ENCODE data around the gene HMOX1.
A peak's percentile ranks its signal among the peaks of the same experiment; 100 is the strongest.
"Not testable (repeated sequence)": the region's sequence is repeated elsewhere in the genome, so short reads cannot be mapped to it uniquely, and the experiment has no call there.

Gene HMOX1

DNA sequence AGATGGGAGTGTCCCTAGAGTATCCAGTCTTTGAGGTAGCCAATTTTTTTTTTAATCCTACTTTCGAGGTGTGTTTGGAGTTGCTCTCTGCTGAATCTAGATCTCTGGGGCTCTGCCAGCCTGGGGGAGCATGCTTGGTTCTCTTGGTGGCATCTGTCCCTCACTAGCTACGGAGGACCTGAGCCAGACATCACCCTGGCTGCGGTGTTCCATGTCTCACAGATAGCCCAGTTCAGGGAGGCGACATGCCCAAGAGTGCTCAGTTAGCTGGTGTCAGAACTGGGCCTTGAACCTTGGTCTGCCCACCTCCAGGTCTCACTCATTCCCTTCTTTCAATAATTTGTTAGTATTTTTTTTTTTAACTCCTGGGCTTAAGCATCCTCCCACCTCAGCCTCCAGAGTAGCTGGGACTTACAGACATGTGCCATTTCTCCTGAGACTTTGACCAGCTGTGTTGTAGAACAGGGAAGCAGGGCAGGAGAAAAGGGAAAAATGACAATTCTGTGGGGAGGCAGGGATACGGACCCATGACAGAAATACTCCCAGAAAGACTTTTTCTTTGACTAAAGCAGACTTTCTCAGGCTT lies 621 bp downstream of the HMOX1 start:
- DNase-seq = no peak

DNA sequence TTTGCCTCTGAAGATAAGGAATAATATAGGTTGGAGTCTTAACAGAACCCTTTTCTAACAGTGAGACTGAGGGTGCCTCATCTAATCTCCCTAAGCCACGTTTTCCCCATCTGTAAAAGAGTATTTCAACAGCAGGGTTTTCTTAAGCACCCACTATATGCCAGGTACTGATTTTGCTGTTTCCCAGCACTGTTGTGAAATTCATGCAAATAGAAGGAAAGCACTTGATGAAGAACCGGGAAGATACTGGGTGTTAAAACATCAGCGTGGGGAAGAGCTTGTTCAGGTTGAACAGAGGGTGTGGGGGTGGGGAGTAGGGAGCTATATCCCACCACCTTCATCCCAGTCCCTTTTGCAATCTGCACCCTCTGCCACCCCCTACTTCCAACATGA lies 2.8 kb downstream of the HMOX1 start:
- no peak for DNase-seq

DNA sequence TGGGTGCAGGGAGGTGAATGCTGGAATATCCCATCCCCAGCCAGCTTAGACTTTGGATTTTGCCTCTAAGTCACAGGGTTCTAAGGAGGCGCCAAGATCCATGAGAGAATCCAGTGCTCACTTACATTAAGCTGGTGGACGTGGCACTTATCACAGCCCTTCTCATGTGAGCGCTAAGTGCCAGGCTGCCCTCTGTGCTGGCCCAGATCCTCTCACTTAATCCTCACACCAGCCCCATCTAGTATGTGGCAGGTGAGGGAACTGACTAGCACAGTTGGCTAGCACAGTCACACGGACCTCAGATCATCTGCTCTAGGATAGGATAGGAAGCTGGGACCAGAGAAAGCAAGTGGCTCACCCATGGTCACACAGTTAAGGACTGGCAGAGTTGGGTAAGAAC lies 3.6 kb downstream of the HMOX1 start:
- no peak for DNase-seq

DNA sequence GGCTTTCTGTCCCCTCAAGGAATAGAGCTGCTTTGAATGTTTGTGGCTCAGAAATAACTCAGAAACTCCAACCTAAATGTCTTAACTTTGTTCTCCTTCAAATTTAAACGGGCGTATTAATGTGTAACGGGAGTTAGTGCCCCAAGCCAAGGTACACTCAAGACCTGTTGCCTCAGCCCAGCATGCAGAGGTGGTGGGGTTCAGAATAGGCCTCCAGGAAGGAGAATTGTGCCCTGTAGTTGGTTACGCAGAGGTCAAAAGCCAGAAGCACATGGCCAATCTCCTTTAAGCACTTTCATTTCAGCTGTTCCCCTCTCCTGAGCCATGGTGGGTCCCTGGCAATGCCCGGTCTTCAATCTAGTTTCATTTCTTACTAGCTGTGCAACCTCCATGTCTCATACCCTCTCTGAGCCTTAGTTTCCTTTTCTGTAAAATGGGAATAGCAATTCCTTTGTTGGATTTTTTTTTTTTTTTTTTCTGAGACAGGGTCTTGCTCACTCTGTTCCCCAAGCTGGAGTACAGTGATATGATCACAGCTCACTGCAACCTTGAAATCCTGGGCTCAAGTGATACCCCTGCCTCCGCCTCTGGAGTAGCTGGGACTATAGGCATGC lies 4.2 kb downstream of the HMOX1 start:
- no peak for DNase-seq

DNA sequence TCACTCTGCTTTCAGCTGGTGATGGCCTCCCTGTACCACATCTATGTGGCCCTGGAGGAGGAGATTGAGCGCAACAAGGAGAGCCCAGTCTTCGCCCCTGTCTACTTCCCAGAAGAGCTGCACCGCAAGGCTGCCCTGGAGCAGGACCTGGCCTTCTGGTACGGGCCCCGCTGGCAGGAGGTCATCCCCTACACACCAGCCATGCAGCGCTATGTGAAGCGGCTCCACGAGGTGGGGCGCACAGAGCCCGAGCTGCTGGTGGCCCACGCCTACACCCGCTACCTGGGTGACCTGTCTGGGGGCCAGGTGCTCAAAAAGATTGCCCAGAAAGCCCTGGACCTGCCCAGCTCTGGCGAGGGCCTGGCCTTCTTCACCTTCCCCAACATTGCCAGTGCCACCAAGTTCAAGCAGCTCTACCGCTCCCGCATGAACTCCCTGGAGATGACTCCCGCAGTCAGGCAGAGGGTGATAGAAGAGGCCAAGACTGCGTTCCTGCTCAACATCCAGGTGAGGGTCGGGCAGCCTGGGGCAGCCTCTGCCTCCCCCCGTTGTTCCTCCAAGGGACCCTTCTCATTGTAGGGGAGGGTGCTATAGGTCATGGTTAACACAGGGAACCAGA lies 5.9 kb downstream of the HMOX1 start:
- DNase-seq = no peak

DNA sequence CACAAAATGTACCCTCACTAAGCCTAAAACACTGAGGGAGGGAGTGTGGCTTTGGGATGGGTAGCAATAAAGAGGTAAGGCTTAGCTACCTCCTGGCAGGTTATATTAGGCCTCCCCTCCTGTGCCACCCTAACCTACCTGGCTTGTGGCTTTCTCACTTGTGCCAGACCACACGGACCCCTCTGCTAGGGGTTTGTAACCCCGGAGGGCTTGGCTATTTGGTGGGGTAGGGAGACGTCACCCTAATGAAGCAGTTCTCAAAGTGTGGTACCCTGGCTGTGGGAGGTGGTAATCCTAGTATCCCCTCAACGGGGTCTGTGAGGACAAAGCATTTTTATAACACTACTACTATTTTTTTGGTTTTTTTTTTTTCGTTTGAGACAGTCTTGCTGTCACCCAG lies 10.0 kb downstream of the HMOX1 start:
- DNase-seq = no peak

DNA sequence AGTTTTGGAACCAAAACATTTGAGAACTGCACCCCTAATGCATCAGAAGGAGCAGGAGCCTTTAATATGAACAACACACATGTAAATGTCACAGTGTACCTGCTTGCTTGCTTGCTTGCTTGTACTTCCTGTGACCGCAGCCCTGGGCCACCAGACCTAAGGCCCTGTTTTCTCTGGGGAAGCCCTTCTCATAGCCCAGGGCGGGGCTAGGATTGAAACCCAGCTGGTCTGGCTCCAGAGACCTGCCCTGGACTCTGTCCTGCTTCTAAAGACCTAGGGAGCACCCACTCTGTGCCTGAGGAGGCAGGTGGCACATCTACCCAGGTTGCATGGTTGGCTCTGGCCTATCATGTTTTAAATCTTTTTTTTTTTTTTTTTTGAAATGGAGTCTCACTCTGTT lies 11.5 kb downstream of the HMOX1 start:
- DNase-seq = no peak

DNA sequence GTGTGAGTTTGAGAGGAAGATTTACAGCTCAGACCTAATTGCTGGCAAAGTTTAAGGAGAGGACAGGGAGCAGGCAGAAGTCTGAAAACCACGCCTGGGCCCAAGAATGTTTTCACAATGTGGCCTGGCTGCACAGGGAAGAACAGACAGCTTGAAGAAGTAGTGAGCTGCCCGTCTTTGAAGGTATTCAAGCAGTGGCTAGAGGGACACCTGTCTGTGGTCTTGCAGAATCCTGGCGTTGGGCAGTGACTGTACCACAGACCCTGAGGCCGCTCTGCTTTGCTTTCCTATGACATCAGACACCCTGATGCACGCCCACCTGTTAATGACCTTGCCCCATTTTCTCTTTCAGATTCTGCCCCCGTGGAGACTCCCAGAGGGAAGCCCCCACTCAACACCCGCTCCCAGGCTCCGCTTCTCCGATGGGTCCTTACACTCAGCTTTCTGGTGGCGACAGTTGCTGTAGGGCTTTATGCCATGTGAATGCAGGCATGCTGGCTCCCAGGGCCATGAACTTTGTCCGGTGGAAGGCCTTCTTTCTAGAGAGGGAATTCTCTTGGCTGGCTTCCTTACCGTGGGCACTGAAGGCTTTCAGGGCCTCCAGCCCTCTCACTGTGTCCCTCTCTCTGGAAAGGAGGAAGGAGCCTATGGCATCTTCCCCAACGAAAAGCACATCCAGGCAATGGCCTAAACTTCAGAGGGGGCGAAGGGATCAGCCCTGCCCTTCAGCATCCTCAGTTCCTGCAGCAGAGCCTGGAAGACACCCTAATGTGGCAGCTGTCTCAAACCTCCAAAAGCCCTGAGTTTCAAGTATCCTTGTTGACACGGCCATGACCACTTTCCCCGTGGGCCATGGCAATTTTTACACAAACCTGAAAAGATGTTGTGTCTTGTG lies 12.5 kb downstream of the HMOX1 start:
- no peak for DNase-seq

DNA sequence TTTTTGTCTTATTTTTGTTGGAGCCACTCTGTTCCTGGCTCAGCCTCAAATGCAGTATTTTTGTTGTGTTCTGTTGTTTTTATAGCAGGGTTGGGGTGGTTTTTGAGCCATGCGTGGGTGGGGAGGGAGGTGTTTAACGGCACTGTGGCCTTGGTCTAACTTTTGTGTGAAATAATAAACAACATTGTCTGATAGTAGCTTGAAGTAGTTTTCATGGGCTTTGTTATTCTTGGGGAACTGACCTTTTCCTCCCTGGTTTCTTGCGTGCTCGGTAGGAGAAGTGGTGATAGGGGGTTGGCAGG lies 13.1 kb downstream of the HMOX1 start:
- DNase-seq = no peak

DNA sequence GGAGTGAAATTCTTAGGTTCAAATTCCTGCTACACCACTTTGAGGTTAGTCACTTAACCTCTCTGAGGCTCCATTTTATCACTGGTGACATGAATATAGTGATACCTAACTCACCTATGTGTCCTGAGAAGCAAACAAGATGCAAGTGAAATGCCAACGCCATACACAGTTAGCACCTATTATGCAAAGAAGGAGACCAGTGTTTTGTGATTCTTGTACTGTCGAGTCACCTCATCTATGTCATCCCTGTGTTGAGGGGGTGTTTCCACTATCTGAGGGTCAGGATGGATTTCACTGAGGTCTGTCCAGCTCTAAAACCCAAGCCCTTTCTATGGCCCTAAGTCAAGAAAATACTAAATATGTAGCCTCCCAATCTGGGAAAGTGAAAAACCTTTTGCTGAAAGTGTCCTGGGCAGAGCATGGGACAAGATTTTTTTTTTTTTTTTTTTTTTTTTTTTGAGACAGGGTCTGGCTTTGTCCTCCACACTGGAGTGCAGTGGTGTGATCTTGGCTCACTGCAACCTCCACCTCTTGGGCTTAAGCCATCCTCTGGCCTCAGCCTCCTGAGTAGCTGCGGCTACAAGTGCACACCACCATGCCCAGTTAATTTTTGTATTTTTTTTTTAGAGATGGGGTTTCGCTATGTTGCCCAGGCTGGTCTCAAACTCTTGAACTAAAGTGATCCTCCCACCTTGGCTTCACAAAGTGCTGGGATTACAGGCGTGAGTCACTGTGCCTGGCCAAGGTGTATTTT lies 14.1 kb downstream of the HMOX1 start:
- DNase-seq = no peak

DNA sequence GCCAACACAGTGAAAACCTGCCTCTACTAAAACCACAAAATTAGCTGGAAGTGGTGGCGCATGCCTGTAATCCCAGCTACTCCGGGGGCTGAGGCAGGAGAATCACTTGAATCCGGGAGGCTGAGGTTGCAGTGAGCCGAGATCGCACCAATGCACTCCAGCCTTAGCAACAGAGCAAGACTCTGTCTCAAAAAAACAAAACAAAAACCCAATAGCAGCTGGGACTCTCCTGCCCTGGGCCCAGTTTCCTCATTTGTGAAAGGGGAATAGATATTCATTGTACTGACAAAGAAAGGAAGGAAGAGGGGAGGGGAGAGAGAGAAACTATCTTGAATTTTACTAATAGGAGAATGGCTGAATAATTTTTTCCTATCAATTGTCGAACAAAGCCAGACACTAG lies 15.7 kb downstream of the HMOX1 start:
- DNase-seq = not testable (repeated sequence)

DNA sequence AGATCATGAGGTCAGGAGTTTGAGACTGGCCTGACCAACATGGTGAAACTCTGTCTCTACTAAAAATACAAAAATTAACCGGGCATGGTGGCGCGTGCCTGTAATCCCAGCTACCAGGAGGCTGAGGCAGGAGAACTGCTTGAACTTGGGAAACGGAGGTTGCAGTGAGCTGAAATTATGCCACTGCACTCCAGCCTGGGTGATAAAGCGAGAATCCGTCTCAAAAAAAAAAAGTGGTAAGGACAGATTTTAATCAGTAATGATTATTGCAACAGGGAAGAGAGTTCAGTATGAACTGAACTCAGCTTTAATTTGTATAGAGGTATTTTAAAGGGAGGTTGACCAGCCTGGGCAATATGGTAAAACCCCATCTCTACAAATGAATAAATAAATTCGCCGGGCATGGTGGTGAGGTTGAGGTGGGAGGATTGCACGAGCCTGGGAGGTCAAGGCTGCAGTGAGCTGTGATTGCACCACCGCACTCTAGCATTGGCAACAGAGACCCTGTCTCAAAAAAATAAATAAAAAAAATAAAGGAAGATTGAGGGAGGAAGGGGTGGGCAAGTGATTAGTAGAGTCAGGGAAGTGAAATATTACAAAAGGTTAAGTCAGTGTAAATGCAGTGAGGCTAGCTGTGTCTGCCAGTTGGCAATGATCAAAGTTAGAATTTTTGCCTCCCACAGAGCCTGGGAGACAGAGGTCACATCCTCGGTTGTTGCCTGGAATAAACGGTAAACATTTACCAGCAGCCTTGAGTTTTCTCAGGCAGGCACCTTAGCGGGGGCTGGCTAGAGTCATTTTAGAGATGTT lies 16.4 kb downstream of the HMOX1 start:
- no peak for DNase-seq

DNA sequence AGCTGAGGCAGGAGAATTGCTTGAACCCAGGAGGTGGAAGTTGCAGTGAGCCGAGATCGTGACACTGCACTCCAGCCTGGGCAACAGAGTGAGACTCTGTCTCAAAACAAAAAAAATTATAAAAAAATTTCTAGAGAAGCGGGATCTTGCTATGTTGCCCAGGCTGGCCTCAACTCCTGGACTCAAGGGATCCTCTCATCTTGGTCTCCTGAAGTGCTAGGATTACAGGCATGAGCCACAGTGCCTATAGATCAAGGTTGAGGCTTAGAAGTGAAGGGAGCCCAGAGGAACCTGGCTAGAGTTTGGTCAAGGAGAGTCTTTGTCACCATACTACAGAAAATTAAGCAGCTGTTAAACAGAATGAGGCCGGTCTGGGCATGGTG lies 17.7 kb downstream of the HMOX1 start:
- no peak for DNase-seq

DNA sequence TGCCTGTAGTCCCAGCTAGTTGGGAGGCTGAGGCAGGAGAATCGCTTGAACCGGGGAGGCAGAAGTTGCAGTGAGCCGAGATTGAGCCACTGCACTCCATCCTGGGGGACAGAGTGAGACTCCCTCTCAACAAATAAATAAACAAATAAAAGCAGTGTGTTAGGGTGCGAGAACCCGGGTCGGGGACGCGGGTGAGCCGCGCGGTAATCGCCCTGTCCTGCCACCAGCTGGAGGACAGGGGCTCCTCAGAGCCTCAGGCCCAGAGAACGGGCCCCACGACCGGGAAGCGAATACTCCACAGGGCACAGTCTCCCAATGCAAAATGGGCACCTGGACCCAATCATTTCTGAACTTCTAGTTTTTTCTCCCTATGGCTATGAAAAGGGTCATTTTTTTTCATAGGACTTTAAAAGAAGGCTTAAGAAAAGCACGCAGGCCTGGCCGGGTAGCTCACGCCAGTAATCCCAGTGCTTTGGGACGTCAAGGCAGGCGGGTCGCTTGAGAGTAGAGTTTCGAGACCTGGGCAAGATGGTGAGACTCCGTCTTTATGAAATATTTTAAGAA lies 18.3 kb downstream of the HMOX1 start:
- DNase-seq = no peak

DNA sequence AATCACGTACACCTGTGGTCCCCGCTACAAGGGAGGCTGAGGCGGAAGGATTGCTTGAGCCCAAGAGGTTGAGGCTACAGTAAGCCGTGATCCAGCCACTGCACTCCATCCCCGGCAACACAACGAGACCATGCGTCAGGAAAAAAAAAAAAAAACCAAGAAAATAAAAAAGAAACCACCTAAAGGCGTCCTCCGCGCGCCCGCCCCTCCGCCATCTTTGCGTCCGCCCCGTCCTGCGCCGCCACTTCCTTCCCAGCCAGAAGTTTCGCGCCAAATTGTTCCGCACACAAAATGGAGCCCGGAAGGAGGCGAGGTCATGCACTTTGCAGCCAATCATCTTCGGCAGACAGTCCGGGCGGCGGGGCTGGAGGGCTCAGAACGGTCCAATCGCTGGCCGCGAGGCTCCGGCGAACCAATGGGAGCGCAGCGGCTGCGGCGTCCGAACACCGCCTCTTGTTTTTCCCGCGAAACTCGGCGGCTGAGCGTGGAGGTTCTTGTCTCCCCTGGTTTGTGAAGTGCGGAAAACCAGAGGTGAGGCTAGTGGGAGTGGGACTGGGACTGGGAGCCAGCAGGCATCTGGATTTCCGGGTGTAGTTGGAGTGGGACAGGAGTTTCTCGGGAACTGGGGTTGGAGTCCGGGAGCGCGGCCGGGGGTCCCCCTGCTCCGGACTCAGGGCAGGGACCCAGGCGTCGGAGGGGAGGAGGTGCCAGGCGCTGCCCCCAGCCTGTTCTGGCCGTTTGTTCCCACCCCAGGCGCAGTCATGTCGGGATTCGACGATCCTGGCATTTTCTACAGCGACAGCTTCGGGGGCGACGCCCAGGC lies 19.0 kb downstream of the HMOX1 start, which contains the start of gene MCM5:
Gene MCM5, plus strand, starts transcription at position 463 of the 823 bp plus-strand sequence. Its CDS starts 299 bp downstream, at position 762.
- peak; percentile 93 for DNase-seq

DNA sequence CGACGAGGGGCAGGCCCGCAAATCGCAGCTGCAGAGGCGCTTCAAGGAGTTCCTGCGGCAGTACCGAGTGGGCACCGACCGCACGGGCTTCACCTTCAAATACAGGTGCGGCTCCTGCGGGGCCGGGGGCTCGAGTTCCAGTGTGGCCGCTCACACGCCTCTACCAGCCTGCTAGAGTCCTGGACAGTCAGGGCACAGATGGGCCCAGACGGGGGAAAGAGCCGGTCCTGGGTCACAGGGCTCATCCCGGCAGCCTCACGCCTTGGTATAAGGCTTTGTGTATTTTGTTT lies 19.6 kb downstream of the HMOX1 start:
- no peak for DNase-seq

DNA sequence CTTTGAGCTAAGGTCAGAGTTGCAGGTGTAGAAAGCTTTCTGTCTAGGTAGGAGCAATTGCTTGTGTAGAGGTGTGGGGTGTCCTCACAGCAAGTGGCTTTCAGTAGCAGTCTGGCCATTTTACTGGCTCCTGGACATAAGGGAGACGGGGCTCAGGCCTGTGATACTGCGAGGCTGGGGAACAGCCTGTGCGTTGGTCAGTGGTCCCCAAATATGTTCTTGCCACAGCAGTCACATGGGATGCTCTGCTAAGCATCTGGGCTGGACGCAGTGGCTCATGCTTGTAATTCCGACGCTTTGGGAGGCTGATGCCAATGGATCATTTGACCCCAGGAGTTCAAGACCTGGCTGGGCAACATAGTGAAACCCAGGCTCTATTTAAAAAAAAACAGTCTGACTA lies 21.0 kb downstream of the HMOX1 start:
- DNase-seq = no peak

DNA sequence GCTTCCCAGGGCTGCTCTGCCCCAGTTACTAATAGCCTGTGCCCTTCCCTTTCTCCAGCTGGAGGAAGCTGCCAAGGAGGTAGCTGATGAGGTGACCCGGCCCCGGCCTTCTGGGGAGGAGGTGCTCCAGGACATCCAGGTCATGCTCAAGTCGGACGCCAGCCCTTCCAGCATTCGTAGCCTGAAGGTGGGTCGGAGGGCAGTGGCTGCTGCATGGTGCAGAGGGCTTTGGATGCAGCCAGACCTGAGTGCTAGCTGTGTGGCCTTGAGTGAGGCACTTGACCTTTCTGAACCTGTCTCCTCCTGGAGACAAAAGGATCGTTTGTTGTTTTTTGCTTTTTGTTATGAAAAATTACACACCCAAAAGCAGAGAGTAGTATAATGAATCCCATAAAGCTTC lies 22.5 kb downstream of the HMOX1 start:
- no peak for DNase-seq

DNA sequence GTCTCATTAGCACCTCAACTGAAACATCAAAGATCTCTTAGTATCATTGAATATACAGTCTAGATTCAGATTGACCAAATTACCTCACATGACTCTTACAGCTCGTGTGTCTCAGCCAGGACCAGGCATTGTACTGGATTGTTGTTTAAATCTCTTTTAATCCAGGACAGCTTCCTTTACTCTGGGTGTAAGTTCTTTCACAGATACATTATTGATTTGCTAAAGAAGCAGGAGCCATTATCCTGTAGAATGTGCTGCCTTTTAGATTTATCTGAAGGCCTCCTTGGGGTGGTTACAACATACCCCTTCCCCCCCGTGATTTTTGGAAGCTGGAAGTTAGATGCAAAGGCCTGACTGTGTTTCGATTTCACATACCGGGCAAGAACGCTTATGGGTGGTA lies 23.3 kb downstream of the HMOX1 start:
- DNase-seq = no peak

DNA sequence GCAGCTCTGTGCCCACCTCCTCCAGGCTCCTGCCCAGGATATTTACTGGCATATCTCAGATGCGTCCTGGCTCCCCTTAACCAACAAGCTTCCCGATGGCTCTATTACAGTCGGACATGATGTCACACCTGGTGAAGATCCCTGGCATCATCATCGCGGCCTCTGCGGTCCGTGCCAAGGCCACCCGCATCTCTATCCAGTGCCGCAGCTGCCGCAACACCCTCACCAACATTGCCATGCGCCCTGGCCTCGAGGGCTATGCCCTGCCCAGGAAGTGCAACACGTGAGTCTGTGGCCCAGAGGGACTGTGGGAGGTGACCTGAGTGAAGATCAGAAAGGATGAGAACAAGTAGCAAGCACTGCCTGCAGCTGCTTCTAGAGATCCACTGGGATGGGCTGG lies 25.5 kb downstream of the HMOX1 start:
- no peak for DNase-seq

DNA sequence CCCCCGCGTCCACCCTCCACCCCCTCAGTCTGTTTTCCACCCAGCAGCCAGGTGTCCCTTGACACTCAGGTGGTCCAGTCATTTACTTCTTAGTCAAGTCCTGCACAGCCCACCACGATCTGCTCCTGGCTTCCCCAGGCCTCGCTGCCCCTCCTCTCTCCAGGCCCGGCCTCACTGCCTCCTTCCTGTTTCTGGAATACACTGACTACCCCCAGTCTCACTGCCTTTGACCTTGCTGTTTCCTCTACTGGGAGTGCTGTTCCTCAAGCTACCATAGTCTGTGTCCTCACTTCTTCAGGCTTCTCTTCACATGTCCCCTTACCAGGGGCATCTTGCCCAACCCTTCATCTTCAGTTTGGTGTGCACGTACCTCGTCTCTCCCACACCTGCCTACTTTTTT lies 26.5 kb downstream of the HMOX1 start:
- DNase-seq = no peak

Data from NCI-H2107 (cell line).